Kidney epithelial cell (primary cell): ENCODE results near the gene OAF. TPM values are rescaled to one million over a fixed set of nuclear protein-coding genes. Genes with fewer than 3 reads are reported as not detected.

ENCODE experiments used
- DNase-seq: peaks from one replicate; pipeline ENCODE4 v3.0.0-alpha.2; 2010; ENCODE audit warnings: low read depth
- H3K27me3 ChIP-seq: 2 replicates; pipeline ENCODE4 v1.6.0; 2011; ENCODE audit warnings: low read length; ENCODE audit not compliant: control insufficient read depth, insufficient read depth
- H3K36me3 ChIP-seq: 2 replicates; pipeline ENCODE4 v1.5.1; 2011; ENCODE audit warnings: low read length; ENCODE audit not compliant: control insufficient read depth, insufficient read depth
- H3K4me3 ChIP-seq: 2 replicates; pipeline ENCODE4 v1.5.1; 2011; ENCODE audit warnings: low read depth, mild to moderate bottlenecking, control low read depth, low read length
- total RNA-seq: library from RNA; depleted of rRNA; stranded (reverse); fragments of >200 nt; gene quantifications from 2 replicates; pipeline ENCODE4 v1.2.3, GENCODE V29; 2015
- TF ChIP-seq, protein P1 (sequence below): IDR thresholded peaks from 2 replicates; pipeline ENCODE4 v1.5.1; 2011; ENCODE audit warnings: mild to moderate bottlenecking, moderate library complexity, low read length, control low read depth, inconsistent platforms; ENCODE audit not compliant: insufficient read depth, poor library complexity, severe bottlenecking

OAF gene
- total RNA-seq, 1 donor from 2014 or later: 45.2 TPM

DNA sequence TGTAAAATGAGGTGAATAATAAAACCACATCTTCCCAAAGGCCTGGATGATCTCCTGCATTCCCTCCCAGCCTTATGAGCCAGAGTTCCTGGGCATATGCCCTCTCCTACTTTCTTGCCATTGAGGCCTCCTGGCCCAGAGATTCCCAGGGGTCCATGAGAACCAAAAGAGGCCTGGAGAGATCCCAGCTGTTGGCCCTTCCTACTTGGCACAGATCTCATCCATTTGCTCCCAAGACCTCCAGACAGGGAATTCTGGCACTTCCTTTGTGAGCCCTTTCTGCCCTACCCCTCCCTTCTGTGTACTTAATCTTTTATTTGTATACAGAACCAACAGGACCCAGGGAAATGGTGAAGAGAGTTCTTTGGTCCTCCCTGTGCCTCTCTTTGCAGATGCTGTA, 50.5 kb downstream of the OAF start:
- peaks cover 28% of the 10 kb centered on the region for H3K27me3 ChIP-seq
- no peaks in the 10 kb centered on the region for H3K36me3 ChIP-seq
- no peak for DNase-seq
- no peak overlapping the region for H3K4me3 ChIP-seq
- TF ChIP-seq, protein P1, sequence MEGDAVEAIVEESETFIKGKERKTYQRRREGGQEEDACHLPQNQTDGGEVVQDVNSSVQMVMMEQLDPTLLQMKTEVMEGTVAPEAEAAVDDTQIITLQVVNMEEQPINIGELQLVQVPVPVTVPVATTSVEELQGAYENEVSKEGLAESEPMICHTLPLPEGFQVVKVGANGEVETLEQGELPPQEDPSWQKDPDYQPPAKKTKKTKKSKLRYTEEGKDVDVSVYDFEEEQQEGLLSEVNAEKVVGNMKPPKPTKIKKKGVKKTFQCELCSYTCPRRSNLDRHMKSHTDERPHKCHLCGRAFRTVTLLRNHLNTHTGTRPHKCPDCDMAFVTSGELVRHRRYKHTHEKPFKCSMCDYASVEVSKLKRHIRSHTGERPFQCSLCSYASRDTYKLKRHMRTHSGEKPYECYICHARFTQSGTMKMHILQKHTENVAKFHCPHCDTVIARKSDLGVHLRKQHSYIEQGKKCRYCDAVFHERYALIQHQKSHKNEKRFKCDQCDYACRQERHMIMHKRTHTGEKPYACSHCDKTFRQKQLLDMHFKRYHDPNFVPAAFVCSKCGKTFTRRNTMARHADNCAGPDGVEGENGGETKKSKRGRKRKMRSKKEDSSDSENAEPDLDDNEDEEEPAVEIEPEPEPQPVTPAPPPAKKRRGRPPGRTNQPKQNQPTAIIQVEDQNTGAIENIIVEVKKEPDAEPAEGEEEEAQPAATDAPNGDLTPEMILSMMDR: no peak

DNA sequence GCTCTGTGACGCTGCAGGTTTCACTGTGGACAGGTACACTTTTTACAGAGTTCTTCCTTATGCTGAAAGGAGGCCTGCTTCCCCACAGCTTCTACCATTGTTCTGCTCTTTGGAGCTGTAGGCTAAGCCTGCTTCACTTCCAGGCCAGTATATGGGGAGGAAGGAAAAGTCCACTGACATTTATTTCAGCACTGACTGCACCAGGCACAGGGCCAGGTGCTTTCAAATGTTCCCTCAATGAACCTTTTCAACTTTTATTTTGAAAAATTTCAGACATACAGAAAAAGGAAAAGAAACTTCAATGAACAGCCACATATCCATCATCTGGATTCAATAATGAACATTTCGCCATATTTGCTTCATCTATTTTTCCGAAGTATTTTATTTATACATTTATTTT, 51.1 kb downstream of the OAF start:
- TF ChIP-seq, protein P1: no peak
- no peak for DNase-seq
- peaks cover 28% of the 10 kb centered on the region for H3K27me3 ChIP-seq

GRCh38 chr11:120267319-120267718, 56.5 kb downstream of the OAF start:
- no peaks in the 10 kb centered on the region for H3K36me3 ChIP-seq
- no peak overlapping the region for H3K4me3 ChIP-seq
- H3K27me3 ChIP-seq: peaks cover 11% of the 10 kb centered on the region
- TF ChIP-seq, protein P1: no peak
- DNase-seq: no peak

More for the DNA sequence above, 51.1 kb downstream of the OAF start:
- Histone ChIP-seq H3K36me3 (no peaks in the 10 kb centered on the region), H3K4me3 (no peak overlapping the region)

GRCh38 chr11:120268686-120269085, 57.9 kb downstream of the OAF start:
- no peak for DNase-seq
- TF ChIP-seq, protein P1: no peak
- Histone ChIP-seq H3K27me3 (peaks cover 11% of the 10 kb centered on the region), H3K36me3 (no peaks in the 10 kb centered on the region), H3K4me3 (no peak overlapping the region)

- DNase-seq: no peak
- TF ChIP-seq, protein P1: no peak
Observed at GRCh38 chr11:120270386-120270785, 59.6 kb downstream of the OAF start.

GRCh38 chr11:120271672-120272071, 60.8 kb downstream of the OAF start:
- Histone ChIP-seq H3K27me3 (no peaks in the 10 kb centered on the region), H3K4me3 (no peak overlapping the region), H3K36me3 (no peaks in the 10 kb centered on the region)
- no peak for DNase-seq
- TF ChIP-seq, protein P1: no peak

More at GRCh38 chr11:120270386-120270785, 59.6 kb downstream of the OAF start:
- no peaks in the 10 kb centered on the region for H3K36me3 ChIP-seq
- no peak overlapping the region for H3K4me3 ChIP-seq
- peaks cover 9% of the 10 kb centered on the region for H3K27me3 ChIP-seq
